Fibroblast of pulmonary artery (primary cell): ENCODE results near the gene GPR157.
"Not testable (repeated sequence)": the region's sequence is repeated elsewhere in the genome, so short reads cannot be mapped to it uniquely, and the experiment has no call there.

Experiments used
- DNase-seq: peaks from one replicate; pipeline ENCODE4 v3.0.0-alpha.2; 2010; ENCODE audit warnings: low read depth
- H3K4me3 ChIP-seq: replicated peaks from 2 replicates; pipeline ENCODE4 v1.5.1; 2011; ENCODE audit warnings: low read depth, mild to moderate bottlenecking, control low read depth, low read length, moderate library complexity
- TF ChIP-seq, protein P1 (sequence below): IDR thresholded peaks from 2 replicates; pipeline ENCODE4 v1.5.1; 2011; ENCODE audit warnings: mild to moderate bottlenecking, control low read depth, low read length, inconsistent platforms; ENCODE audit errors: missing control alignments

GPR157 gene

GRCh38 chr1:9133870-9134585 is 5.1 kb upstream of the GPR157 start:
- TF ChIP-seq, protein P1, sequence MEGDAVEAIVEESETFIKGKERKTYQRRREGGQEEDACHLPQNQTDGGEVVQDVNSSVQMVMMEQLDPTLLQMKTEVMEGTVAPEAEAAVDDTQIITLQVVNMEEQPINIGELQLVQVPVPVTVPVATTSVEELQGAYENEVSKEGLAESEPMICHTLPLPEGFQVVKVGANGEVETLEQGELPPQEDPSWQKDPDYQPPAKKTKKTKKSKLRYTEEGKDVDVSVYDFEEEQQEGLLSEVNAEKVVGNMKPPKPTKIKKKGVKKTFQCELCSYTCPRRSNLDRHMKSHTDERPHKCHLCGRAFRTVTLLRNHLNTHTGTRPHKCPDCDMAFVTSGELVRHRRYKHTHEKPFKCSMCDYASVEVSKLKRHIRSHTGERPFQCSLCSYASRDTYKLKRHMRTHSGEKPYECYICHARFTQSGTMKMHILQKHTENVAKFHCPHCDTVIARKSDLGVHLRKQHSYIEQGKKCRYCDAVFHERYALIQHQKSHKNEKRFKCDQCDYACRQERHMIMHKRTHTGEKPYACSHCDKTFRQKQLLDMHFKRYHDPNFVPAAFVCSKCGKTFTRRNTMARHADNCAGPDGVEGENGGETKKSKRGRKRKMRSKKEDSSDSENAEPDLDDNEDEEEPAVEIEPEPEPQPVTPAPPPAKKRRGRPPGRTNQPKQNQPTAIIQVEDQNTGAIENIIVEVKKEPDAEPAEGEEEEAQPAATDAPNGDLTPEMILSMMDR = no peak
- no peak overlapping the region for H3K4me3 ChIP-seq
- DNase-seq = no peak

DNA sequence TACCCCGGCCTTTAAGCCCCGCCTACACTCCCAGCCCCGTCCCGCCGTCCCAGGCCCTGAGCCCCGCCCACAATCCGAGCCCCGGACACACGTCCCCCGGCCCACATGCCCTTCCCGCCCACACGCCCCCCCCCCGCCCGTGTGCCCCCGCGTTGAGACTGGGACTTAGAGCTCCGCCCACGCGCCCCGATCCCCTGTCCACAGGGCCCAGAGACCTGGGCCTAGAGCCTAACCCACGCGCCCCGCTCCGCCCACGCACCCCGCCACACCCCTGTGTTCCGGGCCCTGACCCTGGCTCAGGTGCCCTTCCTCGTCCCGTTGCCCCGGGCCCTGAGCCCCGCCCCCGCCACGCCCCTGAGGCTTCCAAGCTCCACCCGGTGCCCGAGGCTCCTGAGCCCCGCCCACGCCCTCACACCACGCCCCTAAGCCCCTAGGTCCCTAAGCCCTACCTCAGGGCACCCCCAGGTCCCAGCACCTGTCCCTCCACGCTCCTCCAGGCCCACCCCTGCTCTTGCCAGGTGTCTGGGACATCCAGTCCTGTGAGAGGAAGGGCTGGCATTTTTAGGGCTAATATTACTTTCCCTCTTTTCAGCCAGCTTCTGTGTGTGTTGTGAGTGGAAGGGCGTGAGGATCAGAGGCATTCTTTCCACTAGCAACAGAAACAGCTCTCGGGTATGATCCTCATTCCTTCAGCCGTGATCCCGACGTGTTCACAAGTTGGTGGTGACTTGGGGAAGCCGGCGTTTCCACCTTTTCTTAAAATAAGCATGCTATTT is 552 bp upstream of the GPR157 start:
- peak overlapping the region; percentile 49 for H3K4me3 ChIP-seq
- DNase-seq = peak; percentile 41
- TF ChIP-seq, protein P1 = no peak

DNA sequence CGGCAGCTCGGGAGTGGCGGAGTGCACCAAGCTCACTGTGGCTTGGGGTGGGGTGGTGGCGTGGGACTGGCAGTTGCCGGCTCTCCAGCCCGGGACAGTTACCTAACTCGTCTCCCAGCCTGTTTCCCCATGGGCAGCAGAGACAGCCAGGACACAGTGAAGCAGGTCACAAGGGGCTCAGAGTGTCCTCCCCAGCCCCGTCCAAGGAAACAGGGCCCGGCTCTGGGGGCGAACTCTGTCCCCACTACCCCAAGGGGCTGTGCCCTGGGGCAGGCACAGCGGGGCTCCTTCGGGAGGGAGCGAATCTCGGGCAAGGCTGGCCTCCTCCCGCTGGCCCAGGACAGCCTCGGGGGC is 759 bp downstream of the GPR157 start:
- TF ChIP-seq, protein P1 = no peak
- DNase-seq = no peak
- H3K4me3 ChIP-seq = peak overlapping the region; percentile 50

DNA sequence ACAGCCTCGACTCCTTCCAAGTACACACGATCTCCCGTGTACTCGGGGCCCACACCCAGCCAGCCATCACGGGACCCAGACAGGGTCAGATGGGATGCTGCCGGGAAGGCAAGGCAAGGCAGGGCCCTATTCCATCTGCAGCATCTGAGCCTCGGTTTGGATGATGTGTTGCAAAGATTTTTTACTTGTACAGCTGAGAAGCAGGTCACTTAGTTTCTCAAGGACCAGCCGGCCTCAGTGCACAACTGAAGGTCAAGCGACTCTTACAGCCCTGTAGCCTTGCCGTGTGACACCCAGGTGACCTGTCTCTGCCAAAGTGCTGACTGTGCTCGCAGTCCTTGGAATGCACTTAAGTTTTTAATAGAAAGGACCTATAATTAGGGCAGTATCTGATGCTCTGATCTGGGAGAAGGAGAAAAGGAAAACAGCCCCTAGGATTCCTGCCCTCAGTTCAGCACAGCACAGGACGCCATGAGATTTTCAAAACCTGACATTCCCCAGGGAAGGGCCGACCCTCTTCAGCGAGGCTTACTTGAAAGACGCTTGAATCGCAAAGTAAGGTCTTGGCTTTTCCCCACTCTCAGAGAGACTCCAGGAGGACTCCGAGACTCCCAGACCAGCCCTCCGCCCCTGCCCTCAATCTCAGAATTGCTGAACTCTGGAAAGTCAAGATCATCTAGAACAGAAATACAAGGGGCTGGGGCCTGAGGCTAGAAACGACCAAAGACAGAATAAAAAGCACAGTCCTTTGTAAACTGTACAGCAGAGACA is 1.3 kb downstream of the GPR157 start:
- peak overlapping the region; percentile 50 for H3K4me3 ChIP-seq
- TF ChIP-seq, protein P1 = no peak
- DNase-seq = no peak

GRCh38 chr1:9126511-9126910 is 2.4 kb downstream of the GPR157 start:
- H3K4me3 ChIP-seq = no peak overlapping the region
- DNase-seq = no peak
- TF ChIP-seq, protein P1 = no peak

GRCh38 chr1:9125847-9126246 is 3.1 kb downstream of the GPR157 start:
- H3K4me3 ChIP-seq, DNase-seq: not testable (repeated sequence)

DNA sequence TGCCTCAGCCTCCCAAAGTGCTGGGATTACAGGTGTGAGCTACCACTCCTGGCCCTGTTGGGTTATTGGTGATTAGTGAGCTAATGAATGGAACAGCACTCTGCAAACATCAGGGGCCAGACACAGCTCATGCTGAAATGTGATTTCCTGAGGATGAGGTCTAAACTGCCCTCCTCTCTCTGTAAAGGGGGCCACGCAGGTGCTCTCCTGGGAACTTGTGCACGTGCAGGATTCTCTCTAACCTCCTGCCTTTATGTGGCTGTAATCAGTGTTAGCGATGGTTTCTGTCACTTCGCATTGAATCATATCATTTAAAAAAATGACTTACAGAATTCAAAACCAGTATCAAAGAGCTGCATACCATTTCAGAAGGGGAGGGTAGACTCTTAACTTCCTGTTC is 3.6 kb downstream of the GPR157 start:
- H3K4me3 ChIP-seq = no peak overlapping the region
- TF ChIP-seq, protein P1 = no peak
- no peak for DNase-seq

DNA sequence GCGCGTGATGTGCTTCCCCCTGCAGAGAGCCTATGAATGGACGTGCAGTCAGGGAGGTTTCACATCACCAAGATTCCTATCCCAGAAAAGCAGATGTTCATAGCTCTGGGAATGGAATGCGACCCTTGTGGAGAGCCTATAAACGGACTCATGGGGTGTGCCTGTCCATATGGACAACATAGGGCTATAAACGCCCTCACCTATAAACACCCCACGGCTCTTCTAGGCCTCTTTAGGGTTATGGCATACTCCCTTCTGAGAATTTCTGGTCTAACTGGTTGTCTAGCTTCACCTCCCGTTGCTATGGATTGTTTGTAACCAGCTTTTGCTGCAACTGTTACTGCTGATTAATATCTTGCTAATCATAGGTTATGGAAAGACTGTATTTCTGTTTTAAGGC is 4.5 kb downstream of the GPR157 start:
- H3K4me3 ChIP-seq, DNase-seq: not testable (repeated sequence)

- H3K4me3 ChIP-seq, DNase-seq: not testable (repeated sequence)
Measured at GRCh38 chr1:9123665-9124064, 5.2 kb downstream of the GPR157 start.
